HepG2 (cell line): ENCODE data around the gene DDR2. TPM values are rescaled to one million over a fixed set of nuclear protein-coding genes. Genes with fewer than 3 reads are reported as not detected.

Experiments
- ATAC-seq: fragments of 200-7000 bp; cut with Tn5 transposase; 3 replicates; pipeline ENCODE4 v1.9.1; 2020; ENCODE audit warnings: mild to moderate bottlenecking, moderate library complexity
- BruUV-seq: library from RNA; stranded (reverse); fragments of 400-500 nt; replicated peaks from 2 replicates; lab custom pipeline; 2021; lab: Mats Ljungman, UMichigan
- CTCF ChIA-PET: fragments of 300-600 bp; formaldehyde crosslinking; extraction: SDS; loops from one replicate; lab custom pipeline; 2021; ENCODE audit warnings: low total read pairs, inconsistent platforms, low intra/inter-chr PET ratio; lab: Yijun Ruan, JAX
- POLR2A ChIA-PET: fragments of 350-600 bp; sonication (Branson Sonifier 250); formaldehyde crosslinking; loops from one replicate; lab custom pipeline; 2020; ENCODE audit warnings: antibody characterized with exemption, inconsistent platforms; lab: Yijun Ruan, JAX
- DNase-seq: peaks from one replicate; pipeline ENCODE4 v3.0.0-alpha.2; 2015; ENCODE audit warnings: low spot score
- FAIRE-seq: peaks from 3 replicates; lab custom pipeline; 2011; peaks lifted over from hg19 to GRCh38; lab: Jason Lieb, UNC
- H2AFZ ChIP-seq: one replicate; pipeline ENCODE4 v1.6.1; 2011; ENCODE audit warnings: low read length, inconsistent platforms
- H3K27ac ChIP-seq: fragments of 300-600 bp; 3 replicates; pipeline ENCODE4 v1.8.0; 2011; ENCODE audit warnings: mixed run types, mild to moderate bottlenecking, mixed read lengths, low read length, inconsistent platforms; ENCODE audit not compliant: insufficient read depth; ENCODE audit errors: extremely low read length
- H3K27me3 ChIP-seq, 2 experiments: fragments of 200-600 bp in 1 of 2; 2 replicates in 1 of 2; 3 replicates in 1 of 2; pipeline versions ENCODE4 v1.6.0 to v1.8.0; 2011; ENCODE audit warnings: low read length in 2 of 2, mild to moderate bottlenecking in 2 of 2, moderate library complexity in 2 of 2, inconsistent platforms in 1 of 2; ENCODE audit not compliant: insufficient read depth in 2 of 2, control insufficient read depth in 1 of 2
- H3K36me3 ChIP-seq, 2 experiments: fragments of 200-600 bp in 1 of 2; replicated peaks in 1 of 2; 2 replicates in 1 of 2; 3 replicates in 1 of 2; pipeline versions ENCODE4 v1.5.1 to v1.8.0; 2011; ENCODE audit warnings: low read length in 2 of 2, inconsistent platforms in 1 of 2; ENCODE audit not compliant: insufficient read depth in 2 of 2, control insufficient read depth in 1 of 2
- H3K4me1 ChIP-seq: 2 replicates; pipeline ENCODE4 v1.5.1; 2012; ENCODE audit warnings: low read length, inconsistent platforms; ENCODE audit not compliant: insufficient read depth
- H3K4me2 ChIP-seq: 2 replicates; pipeline ENCODE4 v1.6.0; 2011; ENCODE audit warnings: low read depth, low read length, inconsistent platforms
- H3K4me3 ChIP-seq, 3 experiments: fragments of 200-600 bp in 1 of 3; sonication (generic), shearing (Covaris generic) in 1 of 3; replicated peaks in 1 of 3; 2 replicates each; pipeline ENCODE4 v1.5.1; 2011 to 2016; ENCODE audit warnings: low read length in 3 of 3, inconsistent platforms in 2 of 3, low read depth in 2 of 3, mild to moderate bottlenecking in 2 of 3, control low read depth in 1 of 3, mixed read lengths in 1 of 3; ENCODE audit not compliant: insufficient read depth in 1 of 3
- H3K79me2 ChIP-seq: one replicate; pipeline ENCODE4 v1.6.1; 2011; ENCODE audit warnings: low read length, inconsistent platforms; ENCODE audit not compliant: insufficient read depth
- H3K9ac ChIP-seq: 2 replicates; pipeline ENCODE4 v1.6.0; 2011; ENCODE audit warnings: mild to moderate bottlenecking, low read depth, low read length, inconsistent platforms; ENCODE audit not compliant: insufficient read depth
- H3K9me3 ChIP-seq: 2 replicates; pipeline ENCODE4 v1.5.1; 2012; ENCODE audit warnings: mild to moderate bottlenecking, low read length
- H4K20me1 ChIP-seq: 2 replicates; pipeline ENCODE4 v1.6.0; 2011; ENCODE audit warnings: inconsistent platforms, mild to moderate bottlenecking, low read length, moderate library complexity; ENCODE audit not compliant: insufficient read depth
- ARID4A ChIP-seq: sonication (generic); formaldehyde crosslinking; IDR thresholded peaks from 2 replicates; pipeline ENCODE4 v1.5.0; 2020; ENCODE audit warnings: mild to moderate bottlenecking, missing genetic modification reagents, borderline replicate concordance
- ATF2 ChIP-seq: sonication (generic); formaldehyde crosslinking; IDR thresholded peaks from 2 replicates; pipeline ENCODE4 v1.4.0; 2020; ENCODE audit warnings: missing genetic modification reagents
- PHB2 ChIP-seq: fragments of 450-650 bp; IDR thresholded peaks from 2 replicates; pipeline ENCODE4 v1.6.1; 2018; ENCODE audit not compliant: partially characterized antibody
- TCF7L2 ChIP-seq: IDR thresholded peaks from 2 replicates; pipeline ENCODE4 v1.6.1; 2011; ENCODE audit warnings: mild to moderate bottlenecking, low read depth, low read length, moderate library complexity
- ZEB1 ChIP-seq: IDR thresholded peaks from 2 replicates; pipeline ENCODE4 v1.6.1; 2012; ENCODE audit warnings: mild to moderate bottlenecking, low read depth, inconsistent platforms; ENCODE audit not compliant: insufficient replicate concordance
- ZNF337 ChIP-seq: sonication (generic); formaldehyde crosslinking; IDR thresholded peaks from 2 replicates; pipeline ENCODE4 v1.5.1; 2020; ENCODE audit warnings: missing genetic modification reagents, low read depth, mild to moderate bottlenecking, borderline replicate concordance
- ZNF614 ChIP-seq: IDR thresholded peaks from 2 replicates; pipeline ENCODE4 v1.6.1; 2018; ENCODE audit warnings: missing biosample characterization, missing genetic modification reagents, inconsistent platforms, borderline replicate concordance
- ZNF772 ChIP-seq: sonication (generic); formaldehyde crosslinking; IDR thresholded peaks from 2 replicates; pipeline ENCODE4 v1.5.0; 2020; ENCODE audit warnings: mild to moderate bottlenecking, missing genetic modification reagents
- WGBS: methylation state at CpG from one replicate; pipeline ENCODE4 v1.1.6; 2017; ENCODE audit warnings: low lambda C conversion rate; 5-methylcytosine and 5-hydroxymethylcytosine counted together
- in situ Hi-C: cut with HindIII; loops from 2 replicates; pipeline ENCODE4 v1.10.0; 2017; ENCODE audit warnings: low pct_unique_long_range_greater_than_20kb; ENCODE audit not compliant: extremely low pct_ligation_motif_present
- intact Hi-C: fragments of 100-400 bp; cut with micrococcal nuclease; formaldehyde crosslinking; loops from one replicate; pipeline ENCODE4 v1.10.0; 2022; ENCODE audit not compliant: unreplicated experiment
- polyA plus RNA-seq, 8 experiments: library from polyadenylated mRNA; depleted of rRNA in 3 of 8; stranded (reverse) in 7 of 8; unstranded in 1 of 8; fragments of >200 nt; fragmentation: Illumina TruSeq in 4 of 8; extraction: Trizol in 4 of 8; gene quantifications; 2 replicates each; pipeline versions ENCODE4 v1.2.1 to v1.2.3, GENCODE V29; 2011 to 2016; ENCODE audit warnings: low read depth in 4 of 8, missing spikeins in 1 of 8, mixed read lengths in 1 of 8; ENCODE audit not compliant: insufficient read depth in 1 of 8
- total RNA-seq, 5 experiments: library from RNA; depleted of rRNA; stranded (reverse); fragments of >200 nt; fragmentation: Illumina TruSeq; extraction: Trizol; gene quantifications; 2 replicates each; pipeline ENCODE4 v1.2.3, GENCODE V29; 2016; ENCODE audit warnings: low read depth in 1 of 5
- TF ChIP-seq, protein P1 (sequence below): sonication (generic); formaldehyde crosslinking; IDR thresholded peaks from 2 replicates; pipeline ENCODE4 v1.4.0; 2020; ENCODE audit warnings: missing genetic modification reagents, borderline replicate concordance
- TF ChIP-seq, protein P2 (sequence below): sonication (generic); formaldehyde crosslinking; IDR thresholded peaks from 2 replicates; pipeline ENCODE4 v1.5.0; 2020; ENCODE audit warnings: mild to moderate bottlenecking, missing genetic modification reagents

The DDR2 gene
- total and polyA plus RNA-seq, 2 of the 13 experiments (the other 11 are each of a cell fraction or from before 2014, with no cell fraction given) = 0.36 to 0.38 TPM

- no peaks in the 10 kb centered on the region for H3K27me3 ChIP-seq
- intact Hi-C loops (loop anchor here (2.0 kb wide), 1 partner anchor 56 kb away; no protein-coding TSS in a partner anchor), in situ Hi-C loops (no loop called here)
- WGBS = 14% methylated on average over 5 of the region's 5 CpGs
- no peaks in the 10 kb centered on the region for H3K36me3 ChIP-seq
- peak overlapping the region; percentile 91 for H3K4me2 ChIP-seq
- H4K20me1 ChIP-seq = no peaks in the 10 kb centered on the region
- peak; percentile 99 for ATAC-seq
- peak overlapping the region; percentile 50 for H3K27ac ChIP-seq
- H3K9me3 ChIP-seq = no peaks in the 10 kb centered on the region
- H3K79me2 ChIP-seq = no peaks in the 10 kb centered on the region
- peak; percentile 72 for DNase-seq
- ChIA-PET CTCF (no interaction called here), POLR2A (interaction anchor here (1.5 to 1.7 kb wide), 3 partner anchors 14 to 36 kb away, joined by 4 read pairs; no protein-coding TSS in a partner anchor)
- BruUV-seq = no TSS peak
- H3K4me3 ChIP-seq = peak overlapping the region; percentile 38 to 68 (median 44); a peak in 5 of 6 replicates
- H3K9ac ChIP-seq = peak overlapping the region; percentile 41
- FAIRE-seq = peak; percentile 77
- peaks cover 37% of the 10 kb centered on the region for H3K4me1 ChIP-seq
- no peak overlapping the region for H2AFZ ChIP-seq
- 0 out of 2 replicates have a peak, but pooled peaks have one; percentile 38 for TF ChIP-seq ATF2 (CRISPR knock-in tag)
- no peak for TF ChIP-seq PHB2
- TF ChIP-seq TCF7L2 = no peak
- no peak for TF ChIP-seq ZNF337 (CRISPR knock-in tag)
- TF ChIP-seq, protein P1, sequence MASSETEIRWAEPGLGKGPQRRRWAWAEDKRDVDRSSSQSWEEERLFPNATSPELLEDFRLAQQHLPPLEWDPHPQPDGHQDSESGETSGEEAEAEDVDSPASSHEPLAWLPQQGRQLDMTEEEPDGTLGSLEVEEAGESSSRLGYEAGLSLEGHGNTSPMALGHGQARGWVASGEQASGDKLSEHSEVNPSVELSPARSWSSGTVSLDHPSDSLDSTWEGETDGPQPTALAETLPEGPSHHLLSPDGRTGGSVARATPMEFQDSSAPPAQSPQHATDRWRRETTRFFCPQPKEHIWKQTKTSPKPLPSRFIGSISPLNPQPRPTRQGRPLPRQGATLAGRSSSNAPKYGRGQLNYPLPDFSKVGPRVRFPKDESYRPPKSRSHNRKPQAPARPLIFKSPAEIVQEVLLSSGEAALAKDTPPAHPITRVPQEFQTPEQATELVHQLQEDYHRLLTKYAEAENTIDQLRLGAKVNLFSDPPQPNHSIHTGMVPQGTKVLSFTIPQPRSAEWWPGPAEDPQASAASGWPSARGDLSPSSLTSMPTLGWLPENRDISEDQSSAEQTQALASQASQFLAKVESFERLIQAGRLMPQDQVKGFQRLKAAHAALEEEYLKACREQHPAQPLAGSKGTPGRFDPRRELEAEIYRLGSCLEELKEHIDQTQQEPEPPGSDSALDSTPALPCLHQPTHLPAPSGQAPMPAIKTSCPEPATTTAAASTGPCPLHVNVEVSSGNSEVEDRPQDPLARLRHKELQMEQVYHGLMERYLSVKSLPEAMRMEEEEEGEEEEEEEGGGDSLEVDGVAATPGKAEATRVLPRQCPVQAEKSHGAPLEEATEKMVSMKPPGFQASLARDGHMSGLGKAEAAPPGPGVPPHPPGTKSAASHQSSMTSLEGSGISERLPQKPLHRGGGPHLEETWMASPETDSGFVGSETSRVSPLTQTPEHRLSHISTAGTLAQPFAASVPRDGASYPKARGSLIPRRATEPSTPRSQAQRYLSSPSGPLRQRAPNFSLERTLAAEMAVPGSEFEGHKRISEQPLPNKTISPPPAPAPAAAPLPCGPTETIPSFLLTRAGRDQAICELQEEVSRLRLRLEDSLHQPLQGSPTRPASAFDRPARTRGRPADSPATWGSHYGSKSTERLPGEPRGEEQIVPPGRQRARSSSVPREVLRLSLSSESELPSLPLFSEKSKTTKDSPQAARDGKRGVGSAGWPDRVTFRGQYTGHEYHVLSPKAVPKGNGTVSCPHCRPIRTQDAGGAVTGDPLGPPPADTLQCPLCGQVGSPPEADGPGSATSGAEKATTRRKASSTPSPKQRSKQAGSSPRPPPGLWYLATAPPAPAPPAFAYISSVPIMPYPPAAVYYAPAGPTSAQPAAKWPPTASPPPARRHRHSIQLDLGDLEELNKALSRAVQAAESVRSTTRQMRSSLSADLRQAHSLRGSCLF (CRISPR knock-in tag) = no peak
- TF ChIP-seq, protein P2, sequence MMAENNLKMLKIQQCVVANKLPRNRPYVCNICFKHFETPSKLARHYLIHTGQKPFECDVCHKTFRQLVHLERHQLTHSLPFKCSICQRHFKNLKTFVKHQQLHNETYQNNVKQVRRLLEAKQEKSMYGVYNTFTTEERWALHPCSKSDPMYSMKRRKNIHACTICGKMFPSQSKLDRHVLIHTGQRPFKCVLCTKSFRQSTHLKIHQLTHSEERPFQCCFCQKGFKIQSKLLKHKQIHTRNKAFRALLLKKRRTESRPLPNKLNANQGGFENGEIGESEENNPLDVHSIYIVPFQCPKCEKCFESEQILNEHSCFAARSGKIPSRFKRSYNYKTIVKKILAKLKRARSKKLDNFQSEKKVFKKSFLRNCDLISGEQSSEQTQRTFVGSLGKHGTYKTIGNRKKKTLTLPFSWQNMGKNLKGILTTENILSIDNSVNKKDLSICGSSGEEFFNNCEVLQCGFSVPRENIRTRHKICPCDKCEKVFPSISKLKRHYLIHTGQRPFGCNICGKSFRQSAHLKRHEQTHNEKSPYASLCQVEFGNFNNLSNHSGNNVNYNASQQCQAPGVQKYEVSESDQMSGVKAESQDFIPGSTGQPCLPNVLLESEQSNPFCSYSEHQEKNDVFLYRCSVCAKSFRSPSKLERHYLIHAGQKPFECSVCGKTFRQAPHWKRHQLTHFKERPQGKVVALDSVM (CRISPR knock-in tag) = peak; percentile 87
- peak; percentile 44; the same call in 1 of the 2 replicates for TF ChIP-seq ARID4A
- TF ChIP-seq ZNF772 (CRISPR knock-in tag) = 0 out of 2 replicates have a peak, but pooled peaks have one; percentile 22
- TF ChIP-seq ZNF614 = peak; percentile 52; the same call in 1 of the 2 replicates
- TF ChIP-seq ZEB1 = no peak
Observed at GRCh38 chr1:162696286-162696862, 64.1 kb downstream of the DDR2 start.
